HG03354 (cell line): ENCODE measurements around the gene C21orf58.
"Not testable (repeated sequence)": the region's sequence is repeated elsewhere in the genome, so short reads cannot be mapped to it uniquely, and the experiment has no call there.

ENCODE experiments used
- ATAC-seq: cut with Tn5 transposase; IDR thresholded peaks from one replicate; pipeline ENCODE4 v1.9.1; 2021; ENCODE audit warnings: mild to moderate bottlenecking; ENCODE audit not compliant: unreplicated experiment, poor library complexity, severe bottlenecking

The C21orf58 gene

DNA sequence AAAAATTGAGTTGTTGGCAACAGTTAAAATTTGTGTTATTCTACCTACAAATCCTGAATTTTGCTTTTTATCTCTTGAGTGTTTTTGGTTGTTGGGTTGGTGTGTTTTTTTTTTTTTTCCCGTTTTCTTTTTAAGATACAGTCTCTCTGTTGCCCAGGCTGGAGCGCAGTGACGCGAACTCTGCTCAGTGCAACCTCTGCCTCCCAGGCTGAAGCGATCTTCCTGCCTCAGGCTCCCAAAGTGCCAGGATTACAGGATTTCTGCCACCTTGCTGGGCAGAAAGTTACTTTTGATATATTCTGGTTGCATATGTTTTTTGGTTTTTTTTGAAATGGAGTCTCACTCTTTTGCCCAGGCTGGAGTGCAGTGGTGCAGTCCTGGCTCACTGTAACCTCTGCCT lies 4.5 kb upstream of the C21orf58 start:
- ATAC-seq = no peak

DNA sequence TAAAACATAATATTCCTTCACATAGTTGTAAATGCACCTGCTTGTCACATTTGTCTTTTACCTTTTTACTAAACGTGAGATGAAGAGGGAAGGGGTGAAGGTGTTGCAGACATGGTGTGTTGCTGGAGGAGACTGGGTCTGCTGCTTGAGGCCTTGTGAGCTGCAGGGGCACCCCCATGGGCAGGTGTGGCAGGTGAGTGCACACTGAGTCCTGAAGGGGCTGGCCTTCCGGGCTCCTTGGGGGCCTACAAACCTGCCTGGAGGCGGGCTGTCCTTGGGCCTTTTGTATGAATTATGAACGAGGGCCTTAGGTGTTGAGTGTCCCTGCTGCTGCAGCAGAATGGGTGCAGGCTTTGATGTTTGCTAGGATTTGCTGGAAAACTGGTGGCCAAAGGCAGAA lies 4.0 kb upstream of the C21orf58 start:
- ATAC-seq = no peak

DNA sequence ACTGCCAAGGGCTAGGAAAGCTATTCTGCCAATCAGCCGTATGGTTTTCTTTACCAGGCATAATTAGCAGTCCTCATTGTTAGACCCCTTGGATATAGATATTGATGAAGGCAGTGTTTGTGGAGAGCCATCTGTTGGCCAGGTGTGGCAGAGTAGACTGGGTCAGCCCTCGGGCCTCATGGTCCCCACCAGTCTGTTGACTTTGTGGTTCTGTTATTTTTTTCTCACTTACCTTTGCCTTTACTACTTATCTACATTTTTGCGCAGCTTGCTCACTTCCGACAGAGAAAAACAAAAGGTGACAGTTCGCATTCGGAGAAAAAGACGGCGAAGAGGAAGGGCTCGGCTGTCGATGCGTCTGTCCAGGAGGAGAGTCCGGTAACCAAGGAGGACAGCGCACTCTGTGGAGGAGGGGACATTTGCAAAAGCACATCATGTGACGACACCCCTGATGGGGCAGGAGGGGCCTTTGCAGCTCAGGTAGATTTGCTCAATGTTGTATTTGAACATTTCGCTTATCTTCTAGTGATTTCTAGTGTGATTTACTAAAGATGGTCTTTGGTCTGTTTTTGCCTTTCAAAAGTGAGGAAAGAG lies 2.5 kb upstream of the C21orf58 start:
- no peak for ATAC-seq

DNA sequence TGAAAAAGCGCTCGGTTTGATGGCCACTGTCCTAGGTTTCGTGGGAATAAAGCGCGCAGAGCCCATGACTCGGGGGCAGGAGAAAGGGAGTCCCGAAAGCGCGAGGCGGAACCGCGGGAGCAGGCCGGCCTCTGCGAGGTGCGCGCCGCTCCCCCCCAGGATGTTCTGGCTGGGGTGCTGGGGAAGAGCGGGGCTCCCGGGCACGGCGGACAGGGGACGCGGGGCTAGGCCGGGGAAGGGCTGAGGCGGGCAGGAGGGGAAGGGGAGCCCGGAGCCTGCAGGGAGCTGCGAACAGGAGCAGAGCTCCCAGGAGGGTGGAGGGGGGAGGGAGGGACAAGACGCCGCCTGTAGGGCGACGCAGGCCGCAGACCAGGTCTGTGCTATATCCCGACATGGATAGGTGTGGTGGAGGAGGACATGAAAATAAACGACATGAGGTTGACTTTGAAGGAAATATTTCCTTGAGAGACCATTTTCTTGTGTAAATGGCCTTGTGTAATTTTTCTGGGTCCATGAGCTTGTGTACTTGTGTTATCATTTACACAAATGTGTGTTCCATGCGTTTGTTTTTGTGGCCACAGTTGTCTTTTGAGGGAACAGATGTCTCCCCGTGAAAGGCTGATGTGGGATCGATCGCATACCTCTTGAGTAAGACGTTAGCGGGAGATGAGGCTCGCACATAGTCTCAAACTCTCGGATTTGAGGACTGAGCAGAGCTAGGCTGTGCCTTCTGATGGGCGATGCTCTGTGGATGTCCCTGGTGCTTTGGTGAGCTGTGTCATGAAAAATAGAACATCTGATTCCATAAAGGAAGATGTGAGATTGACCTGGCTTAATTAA lies 1.6 kb upstream of the C21orf58 start:
- ATAC-seq = peak; percentile 13

DNA sequence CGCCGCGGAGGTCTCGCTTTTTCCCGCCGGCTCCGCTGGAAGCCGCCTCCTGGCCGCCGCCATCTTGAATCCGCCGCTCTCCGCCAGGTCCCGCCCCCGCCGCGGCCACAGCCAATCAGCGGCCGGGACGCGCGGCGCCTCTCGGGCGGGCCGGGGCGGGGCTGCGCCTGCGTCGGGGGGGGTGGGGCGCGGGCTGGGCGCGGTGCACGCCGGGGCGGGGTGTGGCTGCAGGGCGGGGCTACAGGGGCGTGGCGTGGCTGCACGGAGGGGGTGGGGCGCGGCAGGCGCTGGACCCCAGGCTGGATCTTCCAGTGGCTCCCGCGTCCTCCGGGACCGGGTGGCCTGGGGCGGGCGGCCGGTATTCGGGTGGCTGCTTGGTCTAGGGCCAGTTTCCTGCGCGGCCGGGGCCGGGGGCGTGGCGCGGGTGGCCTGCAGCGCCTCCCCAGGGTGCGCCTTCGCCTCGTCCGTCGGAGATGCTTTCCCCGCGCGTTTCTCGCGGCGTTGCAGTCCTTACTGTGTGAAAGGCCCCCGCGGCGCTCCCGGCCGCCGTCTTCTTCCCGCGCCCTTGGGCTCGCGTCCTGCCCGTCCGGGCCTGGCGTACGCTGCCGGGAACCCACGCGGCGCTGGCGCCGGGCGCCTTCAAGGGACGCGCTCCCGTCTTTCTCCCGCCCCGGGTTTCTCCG lies 861 bp upstream of the C21orf58 start:
- peak; percentile 57 for ATAC-seq

DNA sequence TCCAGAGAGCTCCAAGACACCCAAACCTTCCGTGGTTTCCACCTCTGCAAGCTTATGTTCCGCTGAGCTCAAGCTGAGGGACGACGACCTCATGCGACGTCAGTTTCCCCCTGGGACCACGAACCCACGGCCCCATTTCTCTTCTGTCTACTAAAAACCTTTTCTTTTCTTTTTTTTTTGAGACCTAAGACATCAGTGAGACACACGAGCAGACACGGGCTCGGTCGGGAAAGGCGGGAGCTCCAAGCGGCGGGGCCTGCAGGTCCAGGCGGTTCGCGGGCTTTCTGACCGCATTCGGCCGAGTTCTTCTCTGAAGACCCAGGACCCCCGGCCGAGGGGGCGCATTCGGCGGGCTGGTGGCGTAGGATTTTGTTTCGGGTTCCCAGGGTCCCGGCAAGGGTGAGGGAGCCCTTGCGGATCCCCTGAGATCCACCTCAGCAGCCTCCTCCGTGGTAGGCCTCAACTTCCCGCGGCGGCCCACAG lies 402 bp downstream of the C21orf58 start:
- no peak for ATAC-seq

DNA sequence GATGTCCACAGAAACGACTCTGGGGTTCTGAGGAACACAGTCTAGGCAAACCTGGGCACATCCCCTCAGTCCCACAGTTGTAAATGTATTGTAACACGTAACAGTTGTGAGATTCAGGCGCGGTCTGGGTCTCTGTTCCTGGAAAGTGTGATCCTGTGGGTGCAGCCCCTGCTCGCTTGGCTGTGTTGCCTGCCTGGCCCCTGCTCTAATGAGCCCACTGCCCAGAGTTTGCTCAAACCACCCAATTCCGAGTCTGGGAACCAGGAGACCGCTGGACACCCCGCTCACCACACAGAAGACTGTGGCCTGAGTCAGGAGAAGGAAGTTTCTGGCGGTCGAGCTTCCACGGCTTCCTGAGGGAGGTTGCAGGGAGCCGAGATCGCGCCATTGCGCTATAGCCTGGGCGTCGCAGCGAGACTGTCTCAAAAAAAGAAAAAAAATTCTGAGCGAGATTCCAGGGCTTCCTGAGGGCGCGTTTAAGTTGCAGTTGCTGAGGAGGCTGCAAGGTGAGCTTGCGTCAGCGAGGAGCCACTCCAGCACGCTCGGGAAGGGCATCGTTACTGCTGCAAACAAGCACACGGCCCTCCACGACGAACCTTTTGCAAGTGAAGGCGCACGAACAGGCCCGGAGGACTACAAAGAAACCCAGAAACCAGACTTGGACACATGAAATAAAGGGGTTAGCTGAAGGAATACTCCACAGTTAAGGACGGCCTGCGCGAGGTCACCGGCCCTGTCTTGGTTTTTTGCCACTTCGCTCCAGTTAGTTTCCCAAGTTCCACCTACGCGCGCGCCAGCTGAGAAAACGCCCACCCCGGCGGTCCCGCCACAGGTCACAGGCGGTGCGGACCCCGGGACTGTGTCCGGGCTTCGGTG lies 1.1 kb downstream of the C21orf58 start:
- ATAC-seq = no peak

DNA sequence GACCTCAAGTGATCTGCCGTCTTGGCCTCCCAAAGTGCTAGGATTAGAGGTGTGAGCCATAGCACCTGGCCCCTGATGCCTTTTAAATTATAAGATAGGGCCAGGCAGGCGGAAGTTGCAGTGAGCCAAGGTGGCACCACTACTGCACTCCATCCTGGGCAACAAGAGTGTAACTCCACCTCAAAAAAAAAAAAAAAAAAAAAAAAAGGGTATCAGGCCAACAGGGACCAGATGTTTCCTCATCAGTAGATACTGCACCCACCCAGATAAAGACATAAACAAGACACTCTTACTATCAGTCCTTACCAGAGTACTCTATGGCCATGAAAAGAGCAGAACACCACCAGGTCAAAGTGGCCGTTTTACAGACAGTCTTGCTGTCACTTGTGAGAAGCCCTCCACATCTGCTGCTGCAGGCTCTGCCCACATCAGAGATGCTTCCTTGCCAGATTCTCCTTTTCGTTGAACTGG lies 3.3 kb downstream of the C21orf58 start:
- no peak for ATAC-seq

DNA sequence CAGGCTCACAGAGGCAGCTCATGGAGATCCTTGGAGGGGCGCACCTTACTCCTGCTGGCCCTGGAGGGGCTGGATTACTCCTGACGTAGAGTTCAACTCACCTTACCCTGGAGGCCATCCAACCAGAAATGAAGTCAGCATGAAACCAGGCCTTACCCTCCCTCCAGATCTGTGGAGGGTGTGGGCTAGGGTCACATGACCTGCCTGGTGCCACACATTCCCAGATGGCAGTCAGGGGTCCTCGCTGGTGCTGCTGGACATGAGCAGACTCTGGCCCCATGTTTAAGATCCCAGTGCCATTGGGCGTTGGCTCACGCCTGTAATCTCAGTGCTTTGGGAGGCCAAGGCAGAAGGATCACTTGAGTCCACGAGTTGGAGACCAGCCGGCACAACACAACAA lies 4.5 kb downstream of the C21orf58 start:
- no peak for ATAC-seq

DNA sequence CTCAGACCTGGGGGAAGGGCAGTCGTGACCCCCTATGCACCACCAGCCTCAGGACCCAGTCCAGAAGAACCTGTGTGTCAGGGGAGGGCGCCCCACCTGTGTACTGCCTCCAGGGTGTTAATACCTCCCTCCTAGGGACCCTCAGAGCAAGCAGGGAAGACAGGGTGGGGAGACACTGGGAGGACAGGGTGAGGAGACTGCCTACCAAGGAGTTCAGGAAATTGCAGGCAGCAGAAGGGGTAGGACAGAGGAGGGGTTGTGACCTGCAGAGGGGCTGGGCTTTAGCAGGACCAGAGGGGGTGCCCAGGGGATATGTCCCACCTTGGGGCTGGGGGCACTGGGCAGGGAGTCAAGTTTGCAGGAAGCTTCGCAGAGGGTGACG lies 5.2 kb downstream of the C21orf58 start:
- ATAC-seq = no peak

DNA sequence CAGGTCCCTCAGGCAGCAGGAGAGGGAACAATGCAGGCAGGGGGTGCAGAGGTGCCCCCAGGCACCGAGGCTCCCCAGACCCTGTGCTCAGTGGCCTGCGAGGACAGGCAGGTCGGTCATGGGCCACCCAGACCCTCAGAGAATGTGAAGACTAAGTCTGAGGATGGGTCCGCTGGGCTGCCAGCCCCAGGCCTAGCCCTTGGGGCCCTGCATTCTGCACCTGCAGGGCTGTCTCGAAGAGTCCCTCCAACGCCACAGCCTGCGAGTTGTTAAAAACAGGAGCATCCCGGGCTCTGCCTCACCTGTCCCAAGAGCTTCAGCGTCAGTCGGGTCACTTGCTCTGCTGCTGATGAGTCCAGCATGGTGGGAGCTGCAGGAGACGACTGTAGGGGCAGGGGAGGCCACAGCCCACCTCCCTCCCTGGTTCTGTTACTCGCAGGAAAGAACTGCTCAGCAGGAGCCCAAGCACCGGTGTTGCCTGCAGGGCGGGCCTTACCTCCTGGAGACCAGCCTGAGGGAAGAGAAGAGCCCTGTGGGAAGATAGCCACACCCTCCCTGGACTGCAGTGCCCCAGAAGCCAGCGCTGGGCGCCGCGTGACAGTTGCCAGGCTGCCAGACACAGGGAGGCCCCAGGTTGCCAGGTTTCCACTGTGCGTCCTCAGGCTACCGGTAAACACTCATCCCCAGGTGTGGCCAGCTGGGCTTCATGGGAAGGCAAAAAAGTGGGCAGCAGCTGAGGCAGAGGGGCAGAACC lies 5.8 kb downstream of the C21orf58 start:
- no peak for ATAC-seq

DNA sequence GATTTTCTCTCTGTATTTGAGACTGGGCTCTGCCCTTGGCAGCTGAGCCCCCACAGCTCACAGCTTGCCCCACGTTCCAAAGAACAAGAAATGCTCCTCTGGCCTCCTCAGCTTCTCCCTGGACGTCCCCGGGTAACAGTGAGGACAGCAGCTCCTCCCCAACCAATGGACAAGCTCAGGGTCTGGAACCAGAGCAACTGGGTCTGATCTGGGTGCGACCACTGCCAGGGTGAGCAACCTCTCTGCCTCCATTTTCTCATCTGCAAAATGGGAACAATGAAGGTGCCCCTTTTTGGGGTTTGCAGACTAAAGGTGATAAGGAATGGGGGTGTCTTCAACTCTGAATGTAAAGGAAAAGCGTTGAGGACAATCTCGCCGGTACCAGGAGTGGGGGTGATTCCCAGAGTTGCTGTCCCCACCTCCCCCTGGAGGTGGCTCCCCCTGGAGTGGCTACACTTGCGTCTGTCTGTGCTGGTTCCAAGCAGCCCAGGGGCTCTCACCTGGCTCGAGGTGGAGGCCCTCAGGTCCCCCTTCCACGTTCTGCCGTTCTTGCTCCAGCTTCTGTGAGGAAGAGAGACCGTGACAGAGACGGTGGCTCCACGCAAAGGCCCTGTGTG lies 6.9 kb downstream of the C21orf58 start:
- ATAC-seq = no peak

DNA sequence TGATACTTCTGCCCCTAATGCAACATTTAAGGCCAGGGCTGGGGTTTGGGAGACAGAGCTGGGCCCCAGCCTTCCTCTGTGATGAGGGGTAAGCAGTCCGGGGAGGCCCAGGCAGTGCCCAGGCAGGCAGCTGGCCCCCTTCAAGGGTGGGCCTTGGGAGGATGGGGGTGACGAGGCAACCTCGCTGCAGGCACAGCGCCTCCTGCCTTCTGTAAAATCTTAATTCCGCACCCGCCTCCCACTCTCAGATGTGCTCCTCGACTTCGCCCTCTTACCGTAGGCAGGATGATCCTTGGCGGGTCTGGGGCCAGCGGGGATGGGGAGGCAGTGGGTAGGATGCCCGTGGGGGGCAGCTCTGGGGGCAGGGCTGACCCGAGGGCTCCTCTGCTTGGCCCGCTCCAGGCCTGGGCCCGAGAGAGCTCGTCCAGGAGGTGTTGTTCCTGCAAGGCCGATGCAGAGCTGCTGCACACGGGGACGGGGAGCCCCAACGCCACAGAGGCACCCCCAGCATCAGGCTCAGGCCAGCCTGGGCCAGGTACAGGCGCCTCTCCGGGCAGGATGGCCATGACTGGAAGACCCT lies 9.1 kb downstream of the C21orf58 start:
- no peak for ATAC-seq

DNA sequence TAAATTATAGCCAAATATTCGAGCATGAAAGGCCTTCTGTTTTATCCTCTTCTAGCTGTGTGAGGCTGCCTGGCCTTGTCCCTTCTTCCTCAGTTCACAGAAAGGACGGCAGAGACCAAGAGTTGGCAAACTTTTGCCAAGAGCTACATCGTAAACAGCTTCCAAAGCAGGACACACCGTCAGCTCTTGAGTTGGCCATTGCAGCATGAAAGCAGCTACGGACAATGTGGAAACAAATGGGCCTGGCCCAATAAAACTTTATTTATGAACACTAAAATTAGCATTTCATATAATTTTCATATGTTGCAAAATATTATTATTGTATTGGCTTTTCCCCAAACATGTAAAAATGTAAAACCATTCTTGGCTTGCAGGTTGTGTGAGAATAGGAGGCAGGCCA lies 10.7 kb downstream of the C21orf58 start:
- ATAC-seq = no peak

DNA sequence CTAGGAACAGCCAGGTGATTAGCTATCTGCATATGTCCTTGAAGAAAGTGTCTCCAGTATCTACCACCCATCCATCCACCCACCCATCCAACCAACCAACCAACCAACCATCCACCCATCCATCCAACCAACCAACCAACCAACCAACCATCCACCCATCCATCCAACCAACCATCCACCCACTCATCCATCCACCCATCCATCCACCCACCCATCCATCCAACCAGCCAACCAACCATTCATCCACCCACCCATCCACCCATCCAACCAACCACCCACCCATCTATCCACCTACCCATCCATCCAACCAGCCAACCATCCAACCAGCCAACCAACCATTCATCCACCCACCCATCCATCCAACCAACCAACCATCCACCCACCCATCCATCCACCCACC lies 12.1 kb downstream of the C21orf58 start:
- no peak for ATAC-seq

DNA sequence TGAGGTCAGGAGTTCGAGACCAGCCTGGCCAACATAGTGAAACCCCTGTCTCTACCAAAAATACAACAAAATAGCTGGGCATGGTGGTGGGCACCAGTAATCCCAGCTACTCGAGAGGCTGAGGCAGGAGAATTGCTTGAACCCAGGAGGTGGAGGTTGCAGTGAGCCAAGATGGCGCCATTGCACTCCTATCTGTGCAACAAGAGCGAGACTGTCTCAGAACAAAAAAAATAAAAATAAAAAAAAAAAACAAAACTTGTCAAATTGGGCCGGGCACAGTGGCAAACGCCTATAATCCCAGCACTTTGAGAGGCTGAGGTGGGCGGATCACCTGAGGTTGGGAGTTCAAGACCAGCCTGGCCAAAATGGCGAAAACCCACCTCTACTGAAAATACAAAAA lies 13.4 kb downstream of the C21orf58 start:
- not testable (repeated sequence) for ATAC-seq

DNA sequence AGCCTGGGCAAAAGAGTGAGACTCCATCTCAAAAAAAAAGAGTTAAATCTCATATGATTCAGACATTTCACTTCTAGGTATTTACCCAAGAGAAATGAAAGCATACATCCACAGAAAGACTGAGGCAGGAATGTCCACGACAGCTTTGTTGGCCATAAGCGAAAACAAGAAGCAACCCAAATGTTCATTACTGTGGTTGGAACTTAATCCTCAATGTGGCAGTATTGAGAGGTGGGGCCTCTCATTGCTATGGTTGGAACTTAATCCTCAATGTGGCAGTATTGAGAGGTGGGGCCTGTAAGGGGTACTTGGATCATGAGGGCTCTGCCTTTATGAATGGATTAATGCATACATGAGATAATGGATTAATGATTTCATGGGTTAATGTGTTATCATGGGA lies 15.2 kb downstream of the C21orf58 start:
- ATAC-seq = no peak

DNA sequence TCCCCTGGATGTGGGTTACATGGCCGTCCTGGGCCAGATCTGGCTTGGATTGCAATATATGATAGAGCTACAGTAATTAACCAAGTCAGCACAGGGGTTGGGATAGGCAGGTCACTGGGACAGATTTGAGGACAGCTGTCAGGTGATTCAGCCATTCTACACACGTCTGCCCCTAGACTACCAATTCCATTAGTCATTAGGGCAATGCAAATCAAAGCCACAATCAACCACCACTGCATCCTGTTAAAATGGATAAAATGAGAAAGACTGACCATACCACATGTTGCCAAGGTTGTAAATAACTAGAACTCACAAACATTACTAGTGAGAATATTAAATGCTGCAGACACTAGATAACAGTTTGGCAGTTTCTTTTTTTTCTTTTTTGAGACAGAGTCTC lies 16.0 kb downstream of the C21orf58 start:
- ATAC-seq = peak; percentile 48
